Osteoblast (primary cell): ENCODE data around the gene FAM174C. TPM values are rescaled to one million over a fixed set of nuclear protein-coding genes. Genes with fewer than 3 reads are reported as not detected.
A peak's percentile ranks its signal among the peaks of the same experiment; 100 is the strongest.

Experiments used
- DNase-seq: peaks from one replicate; pipeline ENCODE4 v3.0.0; 2011; ENCODE audit warnings: low spot score, mixed read lengths; ENCODE audit not compliant: insufficient read length; ENCODE audit errors: missing footprints
- H2AFZ ChIP-seq: 2 replicates; pipeline ENCODE4 v1.6.0; 2011; ENCODE audit warnings: mild to moderate bottlenecking, low read length
- H3K27ac ChIP-seq: 2 replicates; pipeline ENCODE4 v1.5.1; 2011; ENCODE audit warnings: mild to moderate bottlenecking, low read depth, low read length, moderate library complexity
- H3K27me3 ChIP-seq: 2 replicates; pipeline ENCODE4 v1.6.0; 2012; ENCODE audit warnings: mild to moderate bottlenecking, control low read depth, inconsistent platforms, low read length, moderate library complexity; ENCODE audit not compliant: insufficient read depth
- H3K36me3 ChIP-seq: 2 replicates; pipeline ENCODE4 v1.5.1; 2011; ENCODE audit warnings: mild to moderate bottlenecking, low read length, control low read depth, moderate library complexity; ENCODE audit not compliant: insufficient read depth
- H3K4me1 ChIP-seq: 2 replicates; pipeline ENCODE4 v1.5.1; 2011; ENCODE audit warnings: mild to moderate bottlenecking, low read length, control low read depth, moderate library complexity; ENCODE audit not compliant: insufficient read depth
- H3K4me2 ChIP-seq: 2 replicates; pipeline ENCODE4 v1.6.0; 2011; ENCODE audit warnings: mild to moderate bottlenecking, low read length; ENCODE audit not compliant: insufficient read depth
- H3K4me3 ChIP-seq: fragments of 200-600 bp; sonication (generic); 3 replicates; pipeline ENCODE4 v1.5.1; 2012; ENCODE audit warnings: mild to moderate bottlenecking, low read length, inconsistent platforms; ENCODE audit not compliant: insufficient read depth
- H3K79me2 ChIP-seq: 2 replicates; pipeline ENCODE4 v1.6.0; 2012; ENCODE audit warnings: mild to moderate bottlenecking, low read length, control low read depth, inconsistent platforms; ENCODE audit not compliant: insufficient read depth
- H3K9me3 ChIP-seq: 2 replicates; pipeline ENCODE4 v1.5.1; 2011; ENCODE audit warnings: low read depth, low read length, control low read depth
- H4K20me1 ChIP-seq: 2 replicates; pipeline ENCODE4 v1.6.0; 2012; ENCODE audit warnings: mild to moderate bottlenecking, low read length, control low read depth; ENCODE audit not compliant: insufficient read depth
- CTCF ChIP-seq: IDR thresholded peaks from 2 replicates; pipeline ENCODE4 v1.5.1; 2011; ENCODE audit warnings: mild to moderate bottlenecking, low read depth, low read length, moderate library complexity; ENCODE audit errors: extremely low read depth
- total RNA-seq: library from RNA; depleted of rRNA; stranded (reverse); fragments of >200 nt; gene quantifications from 2 replicates; pipeline ENCODE4 v1.2.3, GENCODE V29; 2012

The FAM174C gene
- total RNA-seq, 1 donor, result 25.0 TPM

GRCh38 chr19:1275976-1276627 lies 772 bp downstream of the FAM174C start:
- H3K9me3 ChIP-seq, result no peaks in the 10 kb centered on the region
- H3K36me3 ChIP-seq, result peaks cover 61% of the 10 kb centered on the region
- peak overlapping the region; percentile 92 for H3K4me2 ChIP-seq
- peak overlapping the region; percentile 77 for H3K4me3 ChIP-seq
- peak; percentile 93 for DNase-seq
- TF ChIP-seq CTCF, result no peak
- H2AFZ ChIP-seq, result peak overlapping the region; percentile 46
- no peaks in the 10 kb centered on the region for H3K27me3 ChIP-seq
- peaks cover 38% of the 10 kb centered on the region for H4K20me1 ChIP-seq
- peaks cover 31% of the 10 kb centered on the region for H3K4me1 ChIP-seq
- peaks cover 50% of the 10 kb centered on the region for H3K79me2 ChIP-seq
- peak overlapping the region; percentile 86 for H3K27ac ChIP-seq

GRCh38 chr19:1276628-1277022 lies 1.3 kb downstream of the FAM174C start:
- no peak for TF ChIP-seq CTCF
- Histone ChIP-seq H3K27me3 (no peaks in the 10 kb centered on the region), H2AFZ (no peak overlapping the region), H3K79me2 (peaks cover 44% of the 10 kb centered on the region), H3K4me3 (peak overlapping the region; percentile 77), H3K36me3 (peaks cover 56% of the 10 kb centered on the region), H3K9me3 (no peaks in the 10 kb centered on the region), H3K4me2 (peak overlapping the region; percentile 92), H4K20me1 (peaks cover 34% of the 10 kb centered on the region), H3K4me1 (peaks cover 26% of the 10 kb centered on the region), H3K27ac (peak overlapping the region; percentile 86)
- no peak for DNase-seq

- H3K36me3 ChIP-seq, result peaks cover 51% of the 10 kb centered on the region
- H3K79me2 ChIP-seq, result peaks cover 40% of the 10 kb centered on the region
- no peak for DNase-seq
- no peak for TF ChIP-seq CTCF
- H3K9me3 ChIP-seq, result no peaks in the 10 kb centered on the region
- H2AFZ ChIP-seq, result no peak overlapping the region
- H3K27ac ChIP-seq, result peak overlapping the region; percentile 86
- peak overlapping the region; percentile 77 for H3K4me3 ChIP-seq
- H3K27me3 ChIP-seq, result no peaks in the 10 kb centered on the region
- H3K4me1 ChIP-seq, result peaks cover 22% of the 10 kb centered on the region
- peaks cover 30% of the 10 kb centered on the region for H4K20me1 ChIP-seq
- H3K4me2 ChIP-seq, result no peak overlapping the region
Measured at GRCh38 chr19:1277061-1277460, 1.7 kb downstream of the FAM174C start.

- Histone ChIP-seq H2AFZ (no peak overlapping the region), H3K4me1 (peaks cover 22% of the 10 kb centered on the region), H4K20me1 (peaks cover 27% of the 10 kb centered on the region), H3K9me3 (no peaks in the 10 kb centered on the region), H3K4me3 (no peak overlapping the region), H3K79me2 (peaks cover 30% of the 10 kb centered on the region), H3K27me3 (peaks cover under 1% of the 10 kb centered on the region), H3K27ac (no peak overlapping the region), H3K36me3 (peaks cover 41% of the 10 kb centered on the region), H3K4me2 (no peak overlapping the region)
- no peak for TF ChIP-seq CTCF
- DNase-seq, result no peak
Measured at GRCh38 chr19:1278074-1278473, 2.7 kb downstream of the FAM174C start.
